Renal cortical epithelial cell (primary cell): ENCODE measurements around the gene SLC2A10. TPM values are rescaled to one million over a fixed set of nuclear protein-coding genes. Genes with fewer than 3 reads are reported as not detected.

Experiments
- DNase-seq: peaks from one replicate; pipeline ENCODE4 v3.0.0-alpha.2; 2011; ENCODE audit warnings: low read depth
- total RNA-seq: library from RNA; depleted of rRNA; stranded (reverse); fragments of >200 nt; gene quantifications from 2 replicates; pipeline ENCODE4 v1.2.3, GENCODE V29; 2014

The SLC2A10 gene
- total RNA-seq, 1 donor from 2014 or later, result 13.9 TPM

- DNase-seq, result no peak
Observed at GRCh38 chr20:46682063-46682821, 27.2 kb upstream of the SLC2A10 start.

GRCh38 chr20:46683011-46683667 is 26.3 kb upstream of the SLC2A10 start:
- DNase-seq, result no peak

- no peak for DNase-seq
Observed at GRCh38 chr20:46683668-46683938, 25.8 kb upstream of the SLC2A10 start.

DNA sequence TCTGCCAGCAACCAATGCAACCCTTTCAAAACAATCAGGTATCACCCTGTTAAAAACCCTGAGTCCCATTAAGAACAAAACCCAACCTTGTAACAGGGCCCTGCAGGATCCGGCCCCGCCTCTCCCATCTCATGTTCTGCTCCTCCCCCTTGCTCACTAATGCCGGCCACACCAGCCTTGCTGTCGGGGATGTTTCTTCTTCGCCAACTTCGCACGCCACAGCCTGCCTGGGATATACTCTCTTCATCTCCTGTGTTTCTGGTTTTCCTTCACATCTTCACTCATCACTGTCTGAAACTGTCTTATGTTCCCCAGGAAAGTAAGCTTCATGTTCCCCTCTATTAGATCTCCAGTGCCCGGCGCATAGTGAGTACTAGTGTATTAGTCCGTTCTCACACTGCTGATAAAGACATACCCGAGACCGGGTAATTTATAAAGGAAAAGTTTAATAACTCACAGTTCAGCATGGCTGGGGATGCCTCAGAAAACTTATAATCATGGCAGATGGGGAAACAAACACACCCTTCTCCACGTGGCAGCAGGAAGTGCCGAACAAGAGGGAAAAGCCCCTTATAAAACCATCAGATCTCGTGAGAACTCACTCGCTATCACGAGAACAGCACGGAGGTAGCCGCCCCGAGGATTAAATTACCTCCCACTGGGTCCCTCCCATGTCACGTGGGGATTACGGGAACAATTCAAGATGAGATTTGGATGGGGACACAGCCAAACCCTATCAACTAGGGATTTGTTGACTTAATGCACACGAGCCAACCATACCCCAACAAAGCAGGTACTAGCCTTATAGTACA is 25.3 kb upstream of the SLC2A10 start:
- DNase-seq, result peak; percentile 68

DNA sequence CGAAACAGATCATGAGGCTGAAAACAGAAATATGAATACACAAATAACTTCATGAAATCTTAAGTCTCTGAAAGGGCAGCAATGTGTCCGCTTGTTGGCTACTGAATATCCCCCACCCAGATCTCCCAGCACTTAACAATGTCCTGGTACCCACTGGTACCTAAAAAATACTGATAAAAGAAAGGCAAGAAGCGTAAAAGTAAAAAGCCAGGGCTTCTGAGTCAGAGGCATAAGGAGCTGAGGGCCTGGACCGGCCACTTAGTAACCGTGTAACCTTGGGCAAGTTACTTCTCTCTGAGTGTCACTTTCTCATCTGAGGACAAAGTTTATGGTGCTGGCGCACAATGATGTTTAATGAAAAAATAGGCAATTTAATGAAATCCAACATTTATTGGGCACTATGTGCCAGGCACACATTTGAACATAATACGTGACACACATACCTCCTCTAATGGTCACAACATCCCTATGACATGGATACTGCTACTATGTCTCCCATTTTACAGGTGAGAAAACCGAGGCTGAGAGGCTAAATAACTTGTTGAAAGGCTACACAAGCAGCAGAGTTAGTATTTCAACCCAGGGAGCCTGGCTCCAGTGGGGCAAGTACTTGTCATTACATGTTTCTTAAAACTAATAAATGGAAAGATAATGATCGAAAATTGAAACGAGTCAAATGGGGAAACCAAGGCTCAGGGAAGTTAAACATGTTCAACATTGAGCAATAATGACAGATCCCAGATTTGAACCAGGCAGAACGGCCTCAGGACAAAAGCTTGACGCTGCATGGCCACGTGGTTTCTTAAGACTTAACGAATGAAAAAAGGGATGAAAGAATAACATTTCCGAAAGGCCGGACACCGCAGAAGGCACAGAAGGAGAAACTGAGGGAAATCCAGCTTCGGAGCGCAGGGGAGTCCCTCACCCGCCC is 21.0 kb upstream of the SLC2A10 start:
- peak; percentile 47 for DNase-seq

- peak; percentile 100 for DNase-seq
Observed at GRCh38 chr20:46689082-46689753, 20.2 kb upstream of the SLC2A10 start, which contains the start of gene TP53RK. Gene TP53RK, minus strand, starts transcription at chr20:46689444. Its CDS starts 30 bp downstream, at chr20:46689414.

- no peak for DNase-seq
Observed at GRCh38 chr20:46689754-46690085, 19.7 kb upstream of the SLC2A10 start.

GRCh38 chr20:46690219-46691106 is 19.0 kb upstream of the SLC2A10 start:
- DNase-seq, result peak; percentile 9

DNA sequence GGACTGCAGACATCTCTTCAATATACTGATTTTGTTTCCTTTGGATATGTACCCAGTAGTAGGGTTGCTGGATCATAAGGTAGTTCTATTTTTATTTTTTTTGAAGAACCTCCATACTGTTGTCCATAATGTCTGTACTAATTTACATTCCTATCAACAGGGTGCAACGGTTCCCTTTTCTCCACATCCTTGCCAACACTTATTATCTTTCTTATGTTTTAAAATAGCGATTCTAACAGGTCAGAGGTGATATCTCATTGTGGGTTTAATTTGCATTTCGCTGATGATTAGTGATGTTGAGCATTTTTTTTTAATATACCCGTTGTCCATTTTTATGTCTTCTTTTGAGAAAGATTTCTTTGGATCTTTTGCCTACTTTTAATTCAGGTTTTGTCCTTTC is 18.3 kb upstream of the SLC2A10 start:
- DNase-seq, result no peak

GRCh38 chr20:46694484-46694883 is 15.0 kb upstream of the SLC2A10 start:
- peak; percentile 29 for DNase-seq

DNA sequence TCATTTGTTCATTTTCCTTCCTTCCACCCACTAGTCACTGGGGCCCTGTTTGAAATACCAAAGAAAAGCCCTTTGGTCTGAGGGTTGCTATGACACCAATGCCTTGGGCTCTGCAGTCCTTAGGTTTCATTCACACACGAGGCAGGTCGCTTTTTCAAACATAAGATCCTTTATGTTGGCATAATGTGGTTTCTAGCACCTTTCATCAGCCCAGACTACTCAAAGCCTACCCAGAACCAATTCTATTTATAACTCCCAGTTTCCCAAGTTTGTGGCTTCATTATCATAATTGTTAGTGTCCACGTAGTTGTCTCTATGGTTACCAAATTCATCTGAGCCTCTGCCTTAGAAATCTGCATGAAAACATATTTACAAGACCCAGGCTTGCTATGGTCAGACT is 13.6 kb upstream of the SLC2A10 start:
- DNase-seq, result no peak

- no peak for DNase-seq
Observed at GRCh38 chr20:46696791-46697279, 12.6 kb upstream of the SLC2A10 start.

DNA sequence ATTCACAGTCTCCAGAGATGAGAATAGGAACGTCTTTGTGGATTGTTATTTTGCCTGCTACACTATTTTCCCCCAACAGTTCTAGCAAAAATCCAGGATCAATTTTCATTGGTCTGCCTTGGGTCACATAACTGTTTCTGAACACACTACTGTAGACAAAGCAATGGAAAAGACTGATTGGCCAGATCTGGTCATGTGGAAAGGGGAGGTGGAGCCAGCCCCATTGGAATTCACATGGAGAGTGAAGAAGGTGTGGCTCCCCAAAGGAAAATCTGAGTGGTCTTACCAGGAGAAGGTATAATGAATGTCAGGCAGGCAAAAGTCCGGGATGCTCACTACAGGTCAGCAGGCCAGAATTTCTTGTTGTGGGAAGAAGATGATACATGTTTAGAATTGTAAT is 10.7 kb upstream of the SLC2A10 start:
- no peak for DNase-seq

DNA sequence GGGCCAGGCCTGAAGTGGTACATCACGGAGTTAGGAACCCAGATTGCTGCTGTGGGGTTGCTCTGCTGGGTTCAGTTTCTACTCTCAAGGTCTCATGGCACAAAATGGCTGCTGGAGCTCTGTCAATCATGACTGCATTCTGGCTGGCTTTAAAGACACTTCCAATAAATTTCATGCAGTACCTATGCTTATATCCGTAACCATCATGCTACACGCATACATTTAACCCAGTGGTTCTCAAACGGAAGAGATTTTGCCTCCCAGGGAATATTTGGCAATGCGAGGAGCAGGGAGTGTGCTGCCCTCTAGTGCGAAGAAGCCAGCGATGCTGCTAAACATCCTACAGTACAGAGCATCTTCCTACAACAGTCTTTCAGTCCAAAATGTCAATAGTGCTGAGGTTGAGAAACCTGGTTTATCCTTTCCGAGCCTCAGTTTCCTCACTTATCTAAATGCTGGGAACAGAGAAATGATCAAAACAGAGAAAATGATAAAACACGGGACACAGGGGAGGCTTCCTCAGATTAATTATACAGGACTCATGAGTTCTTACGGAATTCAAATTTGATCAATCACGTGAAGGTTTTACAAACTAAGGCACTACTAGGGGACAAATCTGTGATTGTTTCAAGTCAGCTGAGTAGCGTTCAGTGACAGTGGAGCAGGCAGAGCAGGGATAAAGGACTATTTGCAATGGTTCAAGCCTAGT is 9.6 kb upstream of the SLC2A10 start:
- DNase-seq, result peak; percentile 13

- no peak for DNase-seq
Observed at GRCh38 chr20:46700481-46700880, 9.0 kb upstream of the SLC2A10 start.

DNA sequence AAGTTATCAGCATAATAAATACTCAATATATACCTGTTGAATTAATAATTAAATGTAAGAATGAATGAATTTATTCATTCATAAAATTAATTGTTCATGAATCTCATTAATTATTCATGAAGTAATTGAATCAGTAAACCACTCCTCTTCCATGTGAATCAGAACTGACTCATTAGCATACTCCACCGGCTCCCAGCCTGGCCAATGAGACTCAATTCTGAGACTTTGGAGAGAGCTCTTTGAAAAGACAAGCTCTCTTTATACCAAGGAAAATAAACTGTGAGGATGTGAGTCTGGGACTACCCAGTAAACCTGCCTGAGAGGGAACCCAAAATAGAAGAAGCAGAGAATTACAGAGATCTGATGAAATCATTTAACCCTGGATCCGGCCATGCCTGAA is 8.4 kb upstream of the SLC2A10 start:
- no peak for DNase-seq

DNA sequence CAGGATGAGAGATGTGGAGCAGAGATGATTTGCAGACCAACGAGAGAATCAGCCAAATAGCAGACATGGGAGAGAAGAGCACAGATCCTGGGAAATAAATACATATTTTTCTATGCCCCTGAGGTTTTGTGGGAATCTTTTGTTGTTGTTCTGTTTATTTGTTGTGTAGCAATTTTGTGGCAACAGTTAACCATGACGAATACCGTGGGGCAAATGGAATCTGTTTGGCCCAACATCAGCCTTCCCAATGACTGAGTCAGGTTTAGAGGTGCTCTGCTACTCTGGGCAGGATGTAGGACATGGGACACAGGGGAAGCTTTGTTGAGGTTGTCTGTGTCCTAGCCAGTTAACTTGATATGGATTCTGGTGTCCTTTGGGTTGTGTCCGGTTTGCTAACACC is 7.9 kb upstream of the SLC2A10 start:
- no peak for DNase-seq

- no peak for DNase-seq
Observed at GRCh38 chr20:46701986-46702385, 7.5 kb upstream of the SLC2A10 start.

GRCh38 chr20:46702447-46703203 is 6.8 kb upstream of the SLC2A10 start:
- no peak for DNase-seq
